HG02981 (cell line): ENCODE data around the gene GNG4.
A peak's percentile ranks its signal among the peaks of the same experiment; 100 is the strongest.

Experiments used
- ATAC-seq: cut with Tn5 transposase; IDR thresholded peaks from one replicate; pipeline ENCODE4 v1.9.1; 2021; ENCODE audit warnings: mild to moderate bottlenecking, moderate library complexity; ENCODE audit not compliant: unreplicated experiment

The GNG4 gene

DNA sequence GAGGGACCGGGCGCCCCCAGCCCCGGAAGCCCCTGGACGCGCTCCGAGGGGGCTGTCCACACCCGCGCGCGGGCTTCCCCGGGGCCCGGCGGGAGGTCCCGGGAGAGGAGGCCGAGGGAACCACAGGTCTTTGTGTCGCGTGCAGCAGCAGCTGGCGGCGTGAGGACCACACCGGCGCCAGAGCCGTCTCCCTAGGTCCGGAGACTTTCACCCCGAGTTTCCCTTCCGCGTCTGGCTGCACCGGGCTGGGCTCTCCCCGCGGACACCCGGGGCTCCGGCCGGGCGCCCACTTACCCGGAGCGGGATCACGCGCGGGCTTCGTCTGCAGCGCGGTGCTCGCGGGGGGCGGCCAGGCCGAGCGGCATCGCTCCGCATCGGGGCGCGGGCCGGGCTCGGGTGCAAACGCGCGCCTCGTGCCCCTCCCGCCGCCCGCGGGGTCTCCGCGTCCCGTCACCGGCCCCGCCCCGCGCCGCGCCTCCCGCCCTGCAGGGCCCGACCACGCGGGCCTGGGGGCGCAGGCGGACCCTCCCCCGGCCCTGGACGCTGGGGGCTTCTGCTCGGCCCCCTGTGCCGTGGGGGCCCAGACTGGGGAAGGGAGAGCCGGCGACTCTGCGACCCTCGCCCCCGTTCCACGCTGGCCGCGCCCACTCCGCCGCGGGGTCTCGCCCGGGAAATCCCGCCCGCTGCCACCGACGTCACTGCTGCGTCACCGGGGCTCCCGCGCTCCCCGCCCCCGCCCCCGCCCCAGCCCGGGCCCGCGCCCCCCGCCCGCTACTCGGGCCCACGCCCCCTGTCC lies at the start of gene GNG4:
TSS of gene GNG4 (minus strand) at position 417 of the 796 bp plus-strand sequence. CDS start 65,946 bp downstream, outside the sequence.
- ATAC-seq, result peak; percentile 52

DNA sequence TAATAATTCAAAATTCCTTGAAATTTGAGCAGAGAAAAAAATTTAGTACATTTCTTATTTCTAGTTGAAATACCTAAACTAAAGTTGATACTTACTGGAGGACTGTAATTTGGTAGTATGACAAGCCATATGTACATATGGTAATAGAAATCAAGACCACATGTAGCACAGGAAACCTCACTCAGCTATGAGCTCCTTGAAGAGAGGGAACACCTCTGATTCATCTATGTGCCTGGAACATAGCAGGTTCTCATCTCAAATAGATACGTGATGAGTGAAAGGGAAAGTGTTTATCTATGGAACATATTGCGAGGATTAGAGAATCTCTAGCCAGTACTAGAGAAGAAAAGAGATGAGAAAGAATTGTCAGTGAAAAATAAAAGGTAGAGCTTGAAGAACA lies 47.9 kb upstream of the GNG4 start:
- ATAC-seq, result no peak

DNA sequence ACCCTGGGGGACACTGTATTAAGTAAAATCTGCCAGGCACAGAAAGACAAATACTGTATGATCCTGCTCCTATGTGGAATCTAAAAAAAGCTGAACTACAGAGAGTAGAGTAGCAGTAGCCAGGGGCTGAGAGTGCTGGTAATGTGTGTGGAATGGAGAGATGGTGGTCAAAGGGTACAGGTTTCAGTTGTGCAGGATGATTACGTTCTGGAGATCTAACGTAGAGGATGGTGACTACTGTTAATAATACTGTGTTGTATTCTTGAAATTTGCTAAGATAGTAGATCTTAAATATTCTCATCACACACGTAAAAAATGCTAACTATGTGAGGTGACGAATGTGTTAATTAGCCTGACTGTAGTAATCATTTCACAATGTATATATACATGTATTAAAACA lies 39.8 kb upstream of the GNG4 start:
- ATAC-seq, result no peak

DNA sequence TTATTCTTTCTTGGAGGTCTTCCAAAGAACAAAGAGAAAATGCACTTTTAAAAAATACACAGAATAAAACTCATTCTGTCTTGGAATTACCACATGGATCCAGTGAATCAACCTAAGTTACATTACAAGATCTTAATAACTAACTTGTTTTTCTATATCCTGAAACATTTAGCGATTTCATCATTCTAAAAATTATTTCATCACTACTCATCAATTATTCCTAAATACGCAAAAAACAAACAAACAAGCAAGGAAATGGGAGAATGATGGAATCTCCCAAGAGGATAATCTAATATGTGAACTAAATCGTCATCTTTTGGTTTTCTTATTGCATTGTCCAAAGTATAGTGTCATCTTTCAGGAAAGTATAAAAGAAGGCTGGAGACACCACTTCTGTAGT lies 38.5 kb upstream of the GNG4 start:
- no peak for ATAC-seq

DNA sequence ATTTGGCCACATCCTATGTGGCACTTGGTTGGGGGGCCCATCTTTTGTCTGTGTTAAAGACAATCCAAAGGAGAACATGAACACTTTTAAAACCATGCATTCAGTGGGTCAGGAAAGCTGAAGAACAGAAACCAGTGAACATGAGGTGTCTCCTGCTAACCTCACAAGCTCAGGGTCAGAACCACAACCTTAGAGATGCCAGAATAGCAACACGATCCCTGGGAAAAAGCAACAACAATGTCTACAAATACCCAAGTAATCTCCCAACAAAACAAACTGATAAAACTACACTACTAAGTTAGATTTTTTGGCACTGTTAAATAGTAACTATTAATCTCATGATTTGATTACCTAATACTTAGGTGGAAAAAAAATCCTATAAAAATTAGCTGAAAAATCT lies 34.1 kb upstream of the GNG4 start:
- no peak for ATAC-seq

DNA sequence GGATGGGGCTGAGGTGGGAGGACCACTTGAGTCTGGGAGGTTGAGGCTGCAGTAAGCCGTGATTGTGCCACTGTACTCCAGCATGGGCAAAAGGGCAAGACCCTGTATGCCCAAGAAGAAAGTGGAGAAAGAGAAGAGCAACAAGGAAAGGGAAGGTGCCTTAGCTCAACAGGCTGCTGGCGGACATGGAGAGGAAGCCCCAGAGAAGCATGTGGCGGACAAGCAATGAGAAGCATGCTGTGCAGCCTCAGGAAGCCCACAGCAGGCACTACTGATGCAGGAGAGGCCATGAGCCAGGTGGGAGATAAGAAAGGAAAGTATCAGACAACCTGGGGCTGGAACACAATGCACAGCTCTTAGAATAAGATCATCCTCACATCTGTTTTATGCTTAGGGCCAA lies 32.6 kb upstream of the GNG4 start:
- ATAC-seq, result no peak

DNA sequence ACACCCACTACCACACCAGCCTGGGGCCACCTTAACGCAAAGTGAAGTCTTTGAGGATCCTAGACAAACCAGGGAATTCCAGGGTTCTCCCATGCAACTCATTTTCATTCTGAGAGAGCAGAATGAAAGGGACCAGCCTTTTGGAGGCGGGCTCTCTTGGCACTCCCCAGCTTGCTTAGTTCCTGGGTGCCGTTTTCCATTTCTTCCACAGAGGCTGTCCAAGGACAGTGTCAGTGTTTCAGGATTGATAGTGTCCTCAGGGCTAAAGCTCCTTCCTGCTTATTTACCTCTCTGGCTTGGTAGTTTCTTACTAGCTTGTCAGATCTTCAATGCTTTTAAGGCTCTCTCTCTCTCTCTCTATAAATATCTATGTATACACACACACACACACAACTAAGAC lies 30.1 kb upstream of the GNG4 start:
- ATAC-seq, result no peak

DNA sequence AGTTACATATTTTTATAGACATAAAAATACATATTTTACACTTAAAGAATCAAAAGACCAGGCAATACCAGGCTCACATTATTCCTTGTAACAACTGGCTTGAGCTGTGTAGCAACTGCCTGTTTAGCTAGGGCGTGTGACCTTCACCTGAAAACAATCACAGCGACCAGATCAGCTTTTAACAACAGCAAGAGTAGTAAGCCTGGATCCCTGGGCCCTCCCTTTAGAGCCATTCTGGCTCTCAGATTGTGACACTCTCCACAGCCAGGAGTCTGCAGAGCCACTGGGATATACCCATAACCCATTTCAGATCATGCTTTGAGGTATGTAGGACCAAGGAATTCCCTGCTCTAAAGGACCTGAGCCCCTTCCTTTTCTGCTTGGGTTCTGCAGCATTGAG lies 29.4 kb upstream of the GNG4 start:
- ATAC-seq, result no peak

DNA sequence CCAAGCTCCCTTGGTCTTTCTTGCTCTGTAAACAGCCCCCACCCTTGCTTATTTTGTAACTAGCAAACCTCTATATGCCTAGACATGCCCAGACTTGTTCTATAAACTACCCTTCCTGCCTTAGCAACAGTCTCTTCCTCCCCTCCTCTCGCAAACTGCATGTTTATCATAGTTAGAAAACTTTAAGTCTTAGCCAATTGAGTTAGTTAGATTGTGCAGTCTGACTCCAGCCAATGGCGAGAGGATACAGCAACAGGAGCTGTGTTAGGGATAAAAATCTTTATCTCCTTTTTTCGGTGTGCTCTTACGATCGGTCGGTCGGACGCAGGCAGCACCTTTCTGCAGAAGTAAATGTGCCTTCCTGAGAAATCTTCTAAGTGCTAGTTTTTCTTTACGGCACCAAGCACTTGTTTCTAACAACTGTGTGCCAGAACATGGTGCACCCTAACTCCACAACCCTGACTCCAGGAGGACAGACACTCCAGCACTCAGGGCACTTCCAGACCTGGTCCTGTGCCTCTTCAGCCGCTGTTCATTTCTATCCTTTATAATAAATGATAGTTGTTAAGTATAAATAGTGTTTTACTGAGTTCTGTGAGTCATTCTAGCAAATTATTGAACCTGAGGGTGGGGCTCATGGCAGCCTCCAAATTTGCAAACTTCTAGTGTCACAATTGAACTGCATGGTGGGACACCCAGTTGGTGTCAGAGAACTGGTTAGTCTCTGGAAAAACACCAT lies 25.7 kb upstream of the GNG4 start:
- ATAC-seq, result no peak

DNA sequence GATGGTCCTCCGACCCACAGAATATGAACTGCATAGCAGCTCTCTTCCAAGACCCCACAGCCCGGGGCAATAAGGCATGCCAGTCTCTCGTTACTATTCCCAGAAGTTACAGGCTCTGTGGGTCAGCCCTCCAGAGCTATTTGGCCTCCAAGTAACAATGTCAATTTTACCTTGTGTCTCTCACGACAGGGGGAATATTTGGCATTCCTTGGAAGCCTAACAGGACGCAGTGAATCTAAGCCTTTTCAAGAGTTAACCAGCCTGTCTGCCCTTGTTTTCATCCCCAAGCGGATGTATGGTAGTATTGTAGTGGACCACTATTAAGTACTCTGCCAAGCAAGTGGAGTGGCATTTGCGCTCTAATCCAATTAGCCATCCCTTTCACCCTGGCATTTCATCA lies 24.4 kb upstream of the GNG4 start:
- ATAC-seq, result no peak

DNA sequence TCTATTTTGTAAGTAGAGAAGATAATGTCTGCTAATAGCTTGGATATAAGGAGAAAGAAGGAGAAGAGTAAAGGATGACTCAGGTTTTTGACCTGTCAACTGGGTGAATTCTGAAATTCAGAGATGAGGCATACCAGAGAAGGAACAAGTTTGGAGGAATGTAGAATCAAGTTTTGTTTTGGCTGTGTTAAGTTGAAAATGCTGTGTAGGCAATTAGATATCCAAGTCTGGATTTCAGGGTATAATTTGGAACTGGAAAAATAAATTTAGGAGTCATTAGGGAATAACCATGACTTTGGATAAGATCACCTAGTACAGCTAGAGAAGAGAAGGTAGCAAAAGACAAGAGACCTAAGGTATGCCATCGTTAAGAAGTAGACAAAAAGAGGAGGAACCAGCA lies 22.4 kb upstream of the GNG4 start:
- ATAC-seq, result no peak

DNA sequence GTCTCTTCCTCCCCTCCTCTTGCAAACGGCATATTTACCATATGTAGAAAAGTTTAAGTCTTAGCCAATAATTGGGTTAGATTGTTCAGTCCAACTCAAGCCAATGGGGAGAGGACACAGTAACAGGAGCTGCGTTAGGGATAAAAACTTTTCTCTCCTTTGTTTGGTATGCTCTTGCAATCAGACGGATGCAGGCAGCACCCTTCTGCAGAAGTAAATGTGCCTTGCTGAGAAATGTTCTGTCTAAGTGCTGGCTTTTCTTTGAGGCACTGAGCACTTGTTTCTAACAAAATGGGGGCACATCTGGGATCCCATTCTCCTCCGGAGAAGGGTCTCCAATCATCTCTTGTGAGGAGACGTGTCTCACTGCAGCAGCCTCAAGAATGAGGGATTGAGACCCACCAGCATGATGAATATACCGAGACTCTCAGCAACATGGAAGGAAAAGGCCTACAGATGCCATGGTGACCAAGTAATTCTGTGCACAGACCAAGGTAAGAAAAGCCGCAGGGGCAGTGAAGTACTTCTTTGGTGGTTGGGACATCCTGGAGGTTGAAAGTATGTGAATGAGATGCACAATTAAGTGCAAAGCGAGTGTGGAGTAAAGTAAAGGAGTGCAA lies 20.7 kb upstream of the GNG4 start:
- ATAC-seq, result no peak

DNA sequence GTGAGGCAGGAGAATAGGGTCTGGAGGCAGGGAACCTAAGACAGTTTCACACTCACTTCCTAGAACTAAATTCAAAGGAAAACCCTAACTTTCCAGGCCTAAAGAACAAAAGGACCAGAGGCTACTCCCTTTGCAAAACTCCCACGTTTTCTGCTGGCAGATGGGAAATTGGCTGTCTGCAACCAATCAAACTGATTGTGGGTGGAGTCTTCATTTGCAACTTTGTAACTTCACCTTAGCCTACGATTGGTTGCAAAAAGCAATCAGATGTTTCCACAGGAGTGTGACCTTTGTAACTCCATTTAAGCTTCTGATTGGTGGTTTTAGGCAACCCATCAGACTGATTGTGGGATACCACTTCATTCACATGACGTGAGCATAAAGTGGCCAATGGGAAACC lies 19.7 kb upstream of the GNG4 start:
- no peak for ATAC-seq

DNA sequence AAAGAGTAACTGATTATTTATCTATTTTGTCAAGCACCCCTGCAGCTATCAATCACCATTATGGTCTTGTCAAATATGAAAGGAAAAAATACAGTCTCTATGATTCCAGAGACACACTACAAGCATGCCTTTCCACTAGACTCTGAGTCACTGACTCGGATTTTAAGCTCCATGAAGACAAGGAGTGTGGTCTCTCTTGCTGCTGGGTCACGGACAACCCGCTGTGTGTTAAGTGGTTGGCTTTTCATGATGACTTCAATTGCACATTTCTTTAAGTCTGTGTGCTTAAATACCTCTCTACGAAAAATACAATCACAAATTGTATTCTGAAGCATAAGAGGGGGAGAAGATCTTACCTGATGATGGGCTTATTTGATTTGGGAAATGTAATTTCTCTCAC lies 14.0 kb upstream of the GNG4 start:
- ATAC-seq, result no peak

DNA sequence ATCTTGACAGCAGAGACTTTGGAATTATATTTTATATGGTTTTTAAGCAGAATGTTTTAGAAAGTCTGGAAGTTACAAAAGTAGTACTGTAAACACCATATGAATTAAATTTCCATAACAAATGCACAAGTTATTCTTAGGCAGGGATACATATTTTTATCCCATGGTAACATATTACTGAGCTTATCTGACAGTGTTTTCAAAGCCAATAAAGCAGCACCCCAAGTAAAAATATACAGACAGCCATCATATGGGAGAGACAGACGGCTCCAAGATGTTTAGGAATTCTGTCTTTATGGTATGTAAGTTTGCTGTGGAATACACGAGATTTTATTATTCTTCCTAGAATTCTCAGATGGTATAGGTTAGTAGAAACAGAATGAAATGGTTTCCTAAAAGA lies 12.0 kb upstream of the GNG4 start:
- ATAC-seq, result no peak

DNA sequence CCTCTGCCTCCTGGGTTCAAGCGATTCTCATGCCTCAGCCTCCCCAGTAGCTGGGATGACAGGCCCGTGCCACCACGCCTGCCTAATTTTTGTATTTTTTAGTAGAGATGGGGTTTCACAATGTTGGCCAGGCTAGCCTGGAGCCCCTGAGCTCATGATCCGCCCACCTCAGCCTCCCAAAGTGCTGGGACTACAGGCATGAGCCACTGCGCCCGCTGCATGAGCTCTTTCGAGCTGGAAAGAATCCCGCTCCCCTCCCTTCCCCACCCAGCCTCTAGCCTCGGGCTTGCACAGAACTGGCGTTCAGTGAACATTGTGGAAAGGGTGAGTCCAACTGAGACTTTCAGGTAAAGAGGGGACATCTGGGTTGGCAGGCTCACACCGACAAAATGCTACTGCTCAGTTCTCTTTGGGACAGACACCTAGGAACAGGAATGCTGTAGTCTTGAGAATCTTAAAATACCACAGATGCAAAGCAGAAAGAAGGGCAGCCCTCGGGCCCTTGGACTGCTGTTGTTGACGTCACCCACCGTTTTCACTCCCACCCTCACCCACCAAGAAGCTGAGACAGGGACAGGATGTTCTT lies 9.7 kb upstream of the GNG4 start:
- no peak for ATAC-seq

DNA sequence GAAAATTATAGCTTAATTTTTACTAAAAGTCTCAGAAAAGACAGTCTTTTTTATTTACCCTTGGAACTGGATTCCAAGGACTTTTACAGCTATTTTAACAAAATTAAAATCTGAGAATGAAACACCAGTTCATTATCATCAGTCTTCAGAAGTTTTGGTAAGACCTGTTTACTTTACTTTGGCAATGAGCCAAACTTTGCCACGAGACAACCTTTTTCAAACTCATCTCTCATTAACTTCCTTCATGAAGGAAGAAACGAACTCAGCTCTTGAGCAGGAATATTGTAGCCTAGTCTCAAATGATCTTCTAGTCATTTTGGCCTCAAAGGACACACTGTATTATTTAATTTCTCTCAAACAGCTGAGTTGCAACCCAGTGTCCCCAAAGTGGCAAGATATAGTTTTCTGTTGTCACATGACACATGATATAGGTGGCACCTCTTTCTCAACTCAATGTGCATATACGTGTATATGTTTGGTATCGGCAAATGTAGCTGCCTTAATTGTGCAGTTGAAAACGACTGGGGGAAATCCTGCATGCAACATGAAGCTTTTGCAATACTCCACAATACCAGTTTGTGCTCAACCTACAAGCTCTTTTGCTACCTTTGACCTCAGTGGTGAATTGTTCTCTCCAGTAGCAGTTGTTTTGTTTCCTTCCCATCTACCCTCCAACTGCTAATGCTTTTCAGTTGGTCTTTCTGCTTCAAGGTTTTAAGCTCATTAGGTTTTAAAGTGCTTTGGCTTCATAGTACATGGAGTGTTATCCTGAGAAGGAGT lies 8.4 kb upstream of the GNG4 start:
- no peak for ATAC-seq

DNA sequence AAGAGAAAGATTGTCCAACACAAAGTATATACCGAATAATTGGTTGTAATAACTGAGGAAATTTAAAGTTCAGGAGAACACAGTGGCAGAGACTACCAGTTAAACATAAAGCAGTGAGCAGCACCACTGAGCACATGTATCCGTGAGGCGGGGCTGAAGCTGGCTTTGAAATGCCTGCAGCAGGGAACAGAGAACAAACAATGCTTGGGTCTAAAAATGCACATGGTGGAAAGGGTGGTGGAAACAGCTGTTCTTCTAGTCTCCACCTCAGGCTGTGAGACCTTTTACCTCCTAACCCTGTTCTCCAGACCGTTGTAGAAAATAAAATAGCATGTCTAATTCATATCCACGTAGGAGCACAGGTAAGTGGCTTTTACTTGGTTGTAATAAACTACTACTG lies 7.7 kb upstream of the GNG4 start:
- ATAC-seq, result no peak

DNA sequence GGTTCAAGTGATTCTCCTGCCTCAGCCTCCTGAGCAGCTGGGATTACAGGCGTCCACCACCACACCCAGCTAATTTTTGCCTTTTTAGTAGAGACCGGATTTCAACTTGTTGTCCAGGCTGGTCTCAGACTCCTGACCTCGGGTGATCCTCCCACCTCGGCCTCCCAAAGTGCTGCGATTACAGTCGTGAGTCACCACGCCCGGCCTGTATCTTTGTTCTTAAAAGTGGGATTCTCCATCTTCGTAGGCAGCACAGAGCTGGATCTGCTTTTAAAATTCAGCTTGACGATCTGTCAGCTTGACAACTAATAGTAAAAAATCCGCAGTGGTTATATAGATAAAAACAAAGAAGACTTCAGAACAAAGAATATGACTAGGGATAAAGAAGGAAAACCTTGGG lies 2.8 kb upstream of the GNG4 start:
- ATAC-seq, result no peak

DNA sequence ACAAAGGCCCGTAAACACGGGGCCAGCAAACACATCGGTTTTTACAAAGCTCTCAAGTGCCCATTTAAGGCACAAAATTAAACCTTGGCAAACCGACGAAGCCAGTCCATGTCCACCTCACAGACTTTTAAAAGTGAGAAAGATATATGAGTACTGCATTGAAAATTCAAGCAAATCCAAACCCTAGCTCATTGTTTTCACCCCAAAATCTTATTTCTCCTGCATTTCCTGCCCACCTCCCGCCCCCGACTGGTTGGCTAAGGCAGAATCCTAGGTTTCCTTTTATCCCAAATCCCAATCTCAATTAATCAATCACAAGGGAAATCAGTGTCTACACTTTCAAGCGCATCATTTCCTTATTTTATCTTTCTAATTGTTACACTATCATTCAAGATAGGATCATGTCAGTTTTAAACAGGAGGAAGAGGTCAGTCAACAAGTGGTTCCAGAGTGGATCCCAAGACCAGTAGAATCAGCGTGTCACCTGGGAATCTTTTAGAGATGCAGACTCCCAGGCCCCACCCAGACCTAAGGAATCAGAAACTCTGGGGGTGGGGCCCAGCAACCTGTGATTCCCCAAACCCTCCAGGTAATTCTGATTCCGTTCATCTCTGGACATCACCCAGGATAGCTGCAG lies 1.7 kb upstream of the GNG4 start:
- ATAC-seq, result no peak
